ENCODE data around the gene RLIM. TPM values are rescaled to one million over a fixed set of nuclear protein-coding genes. Genes with fewer than 3 reads are reported as not detected.

Gene RLIM
- total and polyA plus RNA-seq, 2 experiments from 2014 or later = 6.6 to 40.1 TPM

- Histone ChIP-seq H2AFZ (no peak overlapping the region), H3K79me2 (replicated peaks; ENCODE audit: insufficient read depth) (no peaks in the 10 kb centered on the region), H3K9me2 (ENCODE audit: insufficient read depth) (no peaks in the 10 kb centered on the region), H3K4me3 (no peak overlapping the region), H3K27me3 (ENCODE audit: insufficient read depth) (no peaks in the 10 kb centered on the region), H3K4me1 (ENCODE audit: insufficient read depth) (no peaks in the 10 kb centered on the region), H3K4me2 (no peak overlapping the region), H3F3A (replicated peaks; ENCODE audit: low read depth) (no peaks in the 10 kb centered on the region), H4K20me1 (replicated peaks; ENCODE audit: insufficient read depth) (no peaks in the 10 kb centered on the region), H3K36me3 (ENCODE audit: insufficient read depth) (no peaks in the 10 kb centered on the region), H3K27ac (ENCODE audit: low read depth) (no peak overlapping the region)
- Mint-ChIP-seq H3K36me3 (ENCODE audit: low read depth) (no peaks in the 10 kb centered on the region), H3K27me3 (ENCODE audit: insufficient read depth, low read depth, poor library complexity) (no peaks in the 10 kb centered on the region), H3K4me1 (no peaks in the 10 kb centered on the region), H3K4me3 (no peak overlapping the region), H3K27ac (no peak overlapping the region), H3K9me3 (no peaks in the 10 kb centered on the region)
- DNase-seq (ENCODE audit: low spot score) (no peak), ATAC-seq (no peak)
- TF ChIP-seq ETS1 (IDR thresholded peaks at IDR 0.05) (no peak), EZH2phosphoT487 (IDR thresholded peaks at IDR 0.05; ENCODE audit: unreplicated experiment) (no peak), NANOG (IDR thresholded peaks at IDR 0.05; ENCODE audit: borderline replicate concordance) (no peak), JUNB (IDR thresholded peaks at IDR 0.05; ENCODE audit: unreplicated experiment) (no peak), CTCF (conservative IDR thresholded peaks at IDR 0.05; ENCODE audit: low read depth in 2 of 2) (no peak), ZNF462 (CRISPR knock-in tag; IDR thresholded peaks at IDR 0.05) (no peak), ZNF331 (CRISPR knock-in tag; IDR thresholded peaks at IDR 0.05; ENCODE audit: low read depth) (no peak), POLR2AphosphoS5 (IDR thresholded peaks at IDR 0.05; ENCODE audit: low read depth) (no peak), CREB1 (CRISPR knock-in tag; IDR thresholded peaks at IDR 0.05; ENCODE audit: low read depth) (no peak), ZNF114 (CRISPR knock-in tag; IDR thresholded peaks at IDR 0.05) (no peak), STAT1 (IDR thresholded peaks at IDR 0.05; ENCODE audit: unreplicated experiment) (no peak), EZH2 (IDR thresholded peaks at IDR 0.05; ENCODE audit: low read depth, unreplicated experiment) (no peak), REST (IDR thresholded peaks at IDR 0.05; ENCODE audit: unreplicated experiment) (no peak)
Measured at GRCh38 chrX:74578137-74578536, 36.3 kb downstream of the RLIM start.

Measured in GM23338 (cell line).